Coronary artery (tissue), 2 donors: ENCODE results near the gene MXI1.
"Not testable (repeated sequence)": the region's sequence is repeated elsewhere in the genome, so short reads cannot be mapped to it uniquely, and the experiment has no call there.

Experiments used
- DNase-seq: peaks from one replicate; pipeline ENCODE4 v3.0.0-alpha.2; 2017; ENCODE audit warnings: low spot score
- H3K27ac ChIP-seq, 2 donors: fragments of 200-600 bp; sonication (generic); one replicate each; pipeline ENCODE4 v1.5.1; 2016 to 2019
- H3K4me3 ChIP-seq: fragments of 200-600 bp; sonication (generic); 2 replicates; pipeline ENCODE4 v1.5.1; 2016; ENCODE audit warnings: mild to moderate bottlenecking, moderate library complexity
- CTCF ChIP-seq: fragments of 200-600 bp; sonication (generic); IDR thresholded peaks from one replicate; pipeline ENCODE4 v1.5.1; 2019; ENCODE audit warnings: antibody characterized with exemption

The MXI1 gene

GRCh38 chr10:110327262-110327914 lies 120.0 kb downstream of the MXI1 start:
- no peak for DNase-seq
- no peak overlapping the region for H3K27ac ChIP-seq
- TF ChIP-seq CTCF: no peak
- no peak overlapping the region for H3K4me3 ChIP-seq

DNA sequence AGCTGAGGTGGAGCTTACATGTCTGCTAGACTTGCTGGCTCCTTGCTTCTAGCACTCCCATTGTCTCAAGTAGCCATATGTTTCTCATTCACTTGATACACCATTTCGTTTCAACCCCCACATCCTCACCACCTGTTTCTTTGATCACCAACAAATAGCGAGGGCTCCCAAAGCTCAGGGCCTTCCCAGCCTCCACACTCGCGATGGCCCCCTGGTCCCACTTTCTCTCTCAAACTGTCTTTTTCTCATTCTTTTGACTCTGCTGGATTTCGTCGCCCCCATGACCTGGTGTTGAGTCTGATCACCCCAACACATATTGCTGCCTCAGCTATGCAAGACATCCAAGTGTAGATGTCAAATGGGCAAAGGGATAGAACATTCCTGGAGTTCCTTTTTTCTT lies 123.3 kb downstream of the MXI1 start:
- no peak for DNase-seq
- Histone ChIP-seq H3K4me3 (no peak overlapping the region), H3K27ac (no peak overlapping the region)
- TF ChIP-seq CTCF: no peak

GRCh38 chr10:110331226-110331795 lies 123.9 kb downstream of the MXI1 start:
- not testable (repeated sequence) for H3K4me3 ChIP-seq, H3K27ac ChIP-seq

DNA sequence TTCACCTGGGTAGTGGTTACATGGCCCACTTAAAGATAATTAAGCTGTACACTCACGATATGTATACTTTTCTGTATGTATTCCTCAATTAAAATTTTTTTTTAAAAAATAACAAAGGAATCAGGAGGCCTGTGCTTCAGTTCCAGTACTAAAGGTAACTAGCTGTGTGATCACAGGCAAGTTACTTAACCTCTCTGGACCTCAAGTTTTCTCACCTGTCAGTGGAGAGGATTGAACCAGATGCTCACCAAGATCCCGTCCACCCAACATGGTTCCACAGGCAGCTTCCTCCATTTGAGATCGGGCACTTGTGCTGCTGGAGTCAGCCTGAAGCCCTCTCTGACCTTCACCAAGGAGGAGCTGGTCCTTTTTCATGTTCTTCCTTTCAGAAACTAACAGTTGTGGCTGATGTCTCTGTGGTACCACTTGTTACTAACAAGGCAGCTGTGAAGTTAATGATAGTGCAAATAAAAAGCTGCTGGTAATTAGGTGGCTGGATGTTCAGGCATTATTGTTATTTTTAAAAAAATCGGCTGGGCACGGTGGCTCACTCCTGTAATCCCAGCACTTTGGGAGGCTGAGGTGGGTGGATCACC lies 126.8 kb downstream of the MXI1 start:
- no peak for TF ChIP-seq CTCF
- Histone ChIP-seq H3K4me3 (no peak overlapping the region), H3K27ac (no peak overlapping the region)
- no peak for DNase-seq

More at GRCh38 chr10:110331226-110331795, 123.9 kb downstream of the MXI1 start:
- not testable (repeated sequence) for DNase-seq

DNA sequence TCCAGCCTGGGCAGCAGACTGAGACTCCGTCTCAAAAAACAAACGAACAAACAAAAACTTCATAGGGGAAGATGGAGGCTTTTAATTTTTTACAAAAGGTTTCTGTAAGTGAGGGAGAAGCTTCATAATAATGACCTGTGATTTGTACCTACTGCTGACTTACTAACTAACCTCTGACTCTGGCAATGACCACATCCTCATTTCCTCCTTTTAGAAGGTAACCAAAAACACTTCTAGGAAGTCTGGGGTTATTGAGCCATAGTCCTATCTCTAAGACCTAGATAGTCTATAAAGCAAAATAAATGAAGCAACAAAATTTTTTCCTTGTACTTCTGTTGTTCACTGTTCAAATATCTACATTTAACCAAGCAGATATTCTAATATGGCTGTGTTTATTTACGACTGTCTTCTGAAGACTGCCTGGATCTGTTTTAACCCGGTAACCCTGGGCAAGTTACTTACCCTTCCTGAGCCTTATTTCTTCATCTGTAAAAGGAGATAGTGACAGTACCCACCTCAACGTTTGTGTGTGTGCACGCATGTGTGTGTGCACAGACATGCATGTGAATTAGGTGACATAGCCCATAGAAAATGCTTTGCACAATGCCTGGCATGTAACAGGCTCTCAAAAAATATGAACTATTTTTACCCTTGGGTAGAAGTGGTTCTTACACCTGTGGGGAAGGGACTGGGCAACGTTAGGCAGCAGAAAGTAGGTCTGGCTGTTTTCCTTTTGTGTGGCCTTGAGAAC lies 128.1 kb downstream of the MXI1 start:
- Histone ChIP-seq H3K4me3 (no peak overlapping the region), H3K27ac (no peak overlapping the region)
- TF ChIP-seq CTCF: no peak
- DNase-seq: no peak

DNA sequence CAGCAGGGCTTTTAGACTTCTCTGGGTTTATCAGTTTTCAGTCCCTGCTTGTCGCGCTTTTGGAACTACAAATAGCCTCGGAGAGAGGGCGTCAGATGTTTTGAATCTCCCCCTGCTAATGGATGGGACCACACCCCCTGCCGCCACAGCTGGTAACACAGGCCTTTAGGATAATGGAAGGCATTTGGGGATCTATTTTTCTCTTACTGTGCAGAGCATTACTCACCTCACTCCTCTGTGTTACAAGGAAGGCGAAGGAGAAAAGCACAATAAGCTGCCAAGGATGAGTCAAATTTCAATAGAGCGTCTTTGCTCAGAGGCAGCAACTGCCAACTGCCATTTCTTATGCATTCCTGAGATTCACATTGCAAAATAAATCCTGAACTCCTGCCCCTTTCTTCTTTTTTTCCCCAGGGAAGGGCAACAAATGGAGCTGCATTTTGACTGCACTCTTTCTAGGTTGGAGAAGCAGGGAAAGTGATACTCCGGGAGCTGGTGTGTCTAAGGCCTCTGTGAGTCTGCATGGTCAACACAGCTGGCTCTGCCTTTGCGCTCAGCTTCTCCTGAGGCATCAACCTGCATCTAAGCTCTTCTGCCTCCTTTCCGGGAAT lies 128.8 kb downstream of the MXI1 start:
- DNase-seq: no peak
- no peak overlapping the region for H3K4me3 ChIP-seq
- no peak overlapping the region for H3K27ac ChIP-seq

More for the DNA sequence above, 128.8 kb downstream of the MXI1 start:
- TF ChIP-seq CTCF: no peak
